ENCODE data around the gene TRABD2B.

- no peak for TF ChIP-seq REST (IDR thresholded peaks at IDR 0.05; ENCODE audit: low read depth)
- no peak for TF ChIP-seq CTCF (IDR thresholded peaks at IDR 0.05 in 2 of 3, conservative IDR thresholded peaks at IDR 0.05 in 1 of 3; ENCODE audit: borderline replicate concordance in 1 of 3, insufficient read depth in 1 of 3, low read depth in 2 of 3, low read length in 2 of 3)
- no peak for TF ChIP-seq POLR2A (IDR thresholded peaks at IDR 0.05; ENCODE audit: borderline replicate concordance, extremely low read depth, insufficient read depth, insufficient read length)
- TF ChIP-seq JUND (IDR thresholded peaks at IDR 0.05) = no peak
These were observed 142.0 kb downstream of the TRABD2B start for GRCh38 chr1:47855230-47855629.

Measured in HCT116 (cell line).